Measurements from ENCODE around the gene WWOX.

Gene WWOX

GRCh38 chr16:78105517-78105916, 6.1 kb downstream of the WWOX start:
- DNase-seq (ENCODE audit: low spot score): no peak

- no peak for DNase-seq (ENCODE audit: low spot score)
Measured at GRCh38 chr16:78106686-78107085, 7.2 kb downstream of the WWOX start.

DNA sequence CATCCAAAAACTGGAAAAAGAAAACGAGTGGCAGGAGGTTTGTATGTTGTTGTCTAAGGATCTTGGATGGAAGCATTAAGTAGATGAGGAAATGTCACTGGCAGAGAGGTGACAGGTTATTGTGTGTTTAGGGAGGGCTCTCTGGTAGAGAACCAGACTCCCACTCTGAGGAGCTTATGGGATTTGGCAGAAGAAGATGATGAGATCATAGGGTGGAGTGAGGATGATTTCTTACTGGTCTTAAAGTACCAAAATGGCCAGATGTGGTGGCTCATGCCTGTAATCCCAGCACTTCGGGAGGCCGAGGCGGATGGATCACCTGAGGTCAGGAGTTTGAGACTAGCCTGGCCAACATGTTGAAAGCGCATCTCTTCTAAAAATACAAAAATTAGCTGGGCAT, 9.0 kb downstream of the WWOX start:
- DNase-seq (ENCODE audit: low spot score): no peak

GRCh38 chr16:78113258-78113657, 13.8 kb downstream of the WWOX start:
- DNase-seq (ENCODE audit: low spot score): no peak

DNA sequence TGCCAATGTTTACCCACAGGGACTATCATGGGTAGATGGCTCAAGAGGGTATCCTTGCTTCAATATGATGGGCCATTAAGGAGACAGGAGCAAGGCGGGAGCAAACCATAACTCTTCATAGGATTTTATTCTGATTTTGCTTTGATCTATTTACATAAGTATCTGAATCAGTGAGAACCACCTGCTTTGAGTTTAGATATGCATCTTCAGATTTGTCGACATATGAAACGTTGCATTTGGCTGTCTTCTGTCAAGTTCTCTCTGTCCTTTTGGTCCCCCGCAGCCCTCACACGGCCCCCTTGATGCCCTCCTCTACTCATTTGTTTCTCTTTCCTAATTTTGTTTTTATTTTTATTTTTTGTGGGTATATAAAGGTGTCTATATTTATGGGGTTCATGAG, 16.2 kb downstream of the WWOX start:
- DNase-seq (ENCODE audit: low spot score): no peak

- no peak for DNase-seq (ENCODE audit: low spot score)
Measured at GRCh38 chr16:78116946-78117345, 17.5 kb downstream of the WWOX start.

GRCh38 chr16:78117391-78117790, 17.9 kb downstream of the WWOX start:
- DNase-seq (ENCODE audit: low spot score): no peak

GRCh38 chr16:78118469-78119025, 19.1 kb downstream of the WWOX start:
- no peak for DNase-seq (ENCODE audit: low spot score)

DNA sequence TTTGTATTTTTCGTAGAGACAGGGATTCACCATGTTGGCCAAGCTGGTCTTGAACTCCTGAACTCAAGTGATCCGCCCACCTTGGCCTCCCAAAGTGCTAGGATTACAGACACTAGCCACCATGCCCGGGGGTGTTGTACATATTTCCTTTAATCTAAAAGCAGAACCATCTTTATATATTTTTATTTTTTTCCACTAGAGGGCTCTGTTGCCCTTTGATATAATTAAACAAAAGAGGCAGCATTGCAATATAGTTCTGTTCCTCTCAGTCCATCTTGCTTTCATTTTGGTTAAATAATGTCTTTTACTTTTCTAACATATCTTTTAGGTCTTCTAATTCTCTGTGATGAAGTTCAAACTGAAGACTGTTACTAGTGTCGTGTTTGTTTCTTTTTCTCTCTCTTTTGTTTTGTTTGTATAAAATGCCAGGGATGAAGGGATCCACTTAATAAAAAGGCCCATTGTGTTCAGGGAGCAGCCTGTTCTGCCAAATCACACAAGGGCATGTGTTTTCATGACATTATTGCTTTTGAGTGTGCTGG, 23.4 kb downstream of the WWOX start:
- DNase-seq (ENCODE audit: low spot score): peak; percentile 44

DNA sequence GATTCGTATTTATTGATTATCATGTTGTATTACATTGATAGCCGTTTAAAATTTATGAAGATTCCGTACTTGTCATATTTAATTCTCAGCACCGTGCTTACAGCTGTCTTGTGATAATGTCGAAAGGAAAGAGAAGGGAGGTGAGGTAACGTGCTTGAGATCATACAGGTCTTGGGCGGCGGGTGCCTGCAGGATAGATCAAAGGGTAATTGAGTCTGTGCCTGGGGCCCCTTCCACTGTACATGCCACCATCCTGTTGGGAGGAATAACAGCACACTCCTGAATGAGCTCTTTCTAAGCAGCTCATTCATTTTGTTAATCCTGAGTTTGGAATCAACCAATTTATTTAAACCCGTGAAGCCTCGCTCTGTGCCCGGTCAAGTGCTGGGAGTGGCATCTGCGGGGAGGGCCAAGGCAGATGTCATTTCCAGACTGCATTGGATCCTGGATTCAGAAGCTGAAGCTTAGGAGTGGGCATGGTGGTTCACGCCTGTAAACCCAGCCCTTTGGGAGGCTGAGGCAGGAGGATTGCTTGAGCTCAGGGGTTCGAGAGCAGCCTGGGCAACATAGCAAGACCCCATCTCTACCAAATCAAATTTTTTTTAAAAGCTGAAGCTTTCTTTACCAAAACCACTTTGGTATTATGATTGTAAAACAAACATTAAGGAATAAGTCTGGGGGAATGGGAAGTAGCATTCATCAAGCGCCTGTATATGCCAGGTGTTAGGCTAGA, 25.8 kb downstream of the WWOX start:
- no peak for DNase-seq (ENCODE audit: low spot score)

GRCh38 chr16:78126662-78127061, 27.2 kb downstream of the WWOX start:
- no peak for DNase-seq (ENCODE audit: low spot score)

- DNase-seq (ENCODE audit: low spot score): no peak
Measured at GRCh38 chr16:78127130-78127529, 27.7 kb downstream of the WWOX start.

GRCh38 chr16:78128913-78129312, 29.5 kb downstream of the WWOX start:
- no peak for DNase-seq (ENCODE audit: low spot score)

DNA sequence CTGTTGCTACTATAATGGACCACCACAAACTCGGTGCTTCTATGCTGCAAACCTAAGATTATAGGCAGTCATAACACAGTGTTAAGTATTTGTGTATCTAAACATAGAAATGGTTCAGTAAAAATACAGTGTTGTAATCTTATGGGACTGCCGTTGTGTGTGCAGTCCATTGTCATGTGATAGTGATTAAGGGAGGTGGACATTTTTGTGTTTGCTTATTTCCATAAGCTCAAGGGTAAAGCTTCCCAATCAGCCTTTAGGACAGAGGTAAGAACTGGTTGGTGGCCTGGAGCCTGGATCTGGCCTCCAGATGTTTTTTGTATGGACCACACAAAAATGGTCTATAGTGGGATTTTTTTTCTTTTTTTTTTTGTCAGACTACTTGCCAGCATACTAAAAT, 29.9 kb downstream of the WWOX start:
- no peak for DNase-seq (ENCODE audit: low spot score)

DNA sequence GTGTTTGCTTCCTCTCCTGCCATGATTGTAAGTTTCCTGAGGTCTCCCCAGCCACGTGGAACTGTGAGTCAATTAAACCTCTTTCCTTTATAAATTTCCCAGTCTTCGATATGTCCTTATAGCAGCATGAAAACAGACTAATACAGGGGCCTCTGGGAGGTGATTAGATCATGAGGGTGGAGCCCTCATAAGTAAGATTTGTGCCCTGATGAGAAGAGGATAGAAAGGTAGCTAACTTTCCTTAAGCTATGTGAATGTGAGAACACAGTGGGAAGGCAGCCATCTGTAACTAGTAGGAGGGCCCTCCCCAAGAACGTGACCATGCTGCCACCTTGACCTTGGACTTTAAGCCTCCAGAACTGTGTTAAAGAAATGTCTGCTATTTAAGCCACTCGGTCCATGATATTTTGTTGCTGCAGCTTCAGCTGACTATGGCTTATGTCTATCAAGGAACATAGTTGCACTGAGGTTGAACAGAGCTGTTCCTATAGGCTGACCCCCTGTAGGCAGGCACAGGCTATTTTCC, 30.7 kb downstream of the WWOX start:
- DNase-seq (ENCODE audit: low spot score): no peak

DNA sequence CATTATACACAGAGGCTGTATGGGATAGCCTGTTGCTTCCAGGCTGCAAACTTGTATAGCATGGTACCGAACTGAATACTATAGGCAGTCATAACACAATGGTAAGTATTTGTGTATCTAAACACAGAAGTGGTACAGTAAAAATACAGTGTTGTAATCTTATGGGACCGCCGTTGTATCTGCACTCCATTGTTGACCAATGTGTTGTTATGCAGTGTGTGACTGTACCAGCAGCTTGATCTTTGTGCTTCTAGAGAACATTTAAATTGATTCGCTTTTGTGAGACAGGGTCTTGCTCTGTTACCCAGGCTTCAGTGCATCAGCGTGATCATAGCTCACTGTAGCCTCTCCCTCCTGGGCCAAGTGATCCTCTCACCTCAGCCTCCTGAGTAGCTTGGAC, 31.5 kb downstream of the WWOX start:
- no peak for DNase-seq (ENCODE audit: low spot score)

- DNase-seq (ENCODE audit: low spot score): no peak
Measured at GRCh38 chr16:78133919-78134318, 34.5 kb downstream of the WWOX start.

DNA sequence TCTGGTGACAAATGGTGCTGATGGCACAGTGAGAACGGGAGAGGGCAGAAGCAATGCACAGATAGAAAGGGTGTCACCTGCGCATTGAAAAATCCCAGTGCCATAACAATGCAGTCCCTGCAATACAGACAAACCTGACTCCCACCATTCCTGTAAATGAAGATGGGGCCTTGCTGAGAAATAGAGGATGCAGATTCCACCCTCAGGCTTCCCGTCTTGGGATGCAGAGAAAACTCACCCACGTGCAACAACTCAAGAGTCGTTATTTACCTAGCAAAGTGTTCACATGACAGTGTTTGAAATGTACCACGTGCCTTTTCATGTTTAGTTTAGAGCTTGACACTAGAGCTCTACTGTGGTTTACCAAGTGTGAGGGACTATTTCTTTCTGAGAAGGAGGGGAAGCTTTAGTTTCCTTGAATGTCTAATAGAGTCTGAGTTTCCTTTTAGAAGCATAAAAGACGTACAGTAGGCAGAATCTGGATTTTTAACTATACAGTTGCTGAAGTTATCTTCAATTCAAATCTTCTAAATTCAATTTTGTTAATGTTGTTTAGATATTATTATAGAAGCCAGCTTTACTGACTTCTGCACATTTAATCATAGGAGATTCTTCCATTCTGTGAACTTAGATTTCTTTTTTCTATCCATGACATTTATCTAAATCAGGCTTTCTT, 35.6 kb downstream of the WWOX start:
- no peak for DNase-seq (ENCODE audit: low spot score)

- DNase-seq (ENCODE audit: low spot score): no peak
Measured at GRCh38 chr16:78137179-78137578, 37.7 kb downstream of the WWOX start.

DNA sequence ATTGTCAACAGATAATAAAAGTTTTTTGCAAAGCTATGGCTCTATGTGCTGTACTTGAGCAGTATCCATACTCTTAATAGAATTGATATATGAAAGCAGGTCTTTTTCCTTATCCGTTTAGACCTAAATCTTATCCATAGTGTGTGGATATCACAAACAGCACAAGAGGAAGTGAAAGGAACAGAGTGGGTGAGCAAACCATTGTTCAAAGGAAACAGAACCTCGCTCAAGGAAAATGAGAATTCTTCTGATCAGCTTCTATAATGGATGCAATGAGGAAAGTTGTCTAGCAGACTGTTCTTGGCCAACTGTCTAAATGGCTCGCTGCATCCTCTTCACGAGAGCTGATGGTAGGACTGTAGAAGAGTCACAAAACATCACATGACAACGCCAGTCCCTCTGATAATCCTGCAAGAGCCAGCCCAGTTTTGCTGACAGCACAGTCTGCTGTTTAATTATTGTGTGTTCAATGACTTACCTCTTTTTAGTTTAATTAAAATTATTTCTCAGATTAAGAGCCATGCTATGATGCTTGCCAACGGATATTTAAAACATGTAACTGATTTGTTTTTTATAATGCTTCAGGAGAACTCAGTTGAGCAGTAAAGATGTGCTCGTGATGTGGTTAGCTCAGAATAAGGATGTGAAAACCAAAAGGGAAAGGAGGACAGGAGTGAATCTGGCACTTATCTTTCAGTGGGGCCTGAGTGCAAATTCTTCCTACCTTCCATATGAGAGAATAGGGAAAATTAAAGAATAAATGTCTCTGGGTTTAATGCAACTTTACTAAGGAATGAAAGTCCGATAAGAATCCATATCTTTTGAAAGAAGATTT, 38.5 kb downstream of the WWOX start:
- no peak for DNase-seq (ENCODE audit: low spot score)

- no peak for DNase-seq (ENCODE audit: low spot score)
Measured at GRCh38 chr16:78140818-78141466, 41.5 kb downstream of the WWOX start.

GRCh38 chr16:78142788-78143187, 43.3 kb downstream of the WWOX start:
- no peak for DNase-seq (ENCODE audit: low spot score)
